ENCODE data around the gene B3GAT3. TPM values are rescaled to one million over a fixed set of nuclear protein-coding genes. Genes with fewer than 3 reads are reported as not detected.
"Not testable (repeated sequence)": the region's sequence is repeated elsewhere in the genome, so short reads cannot be mapped to it uniquely, and the experiment has no call there.

Gene B3GAT3
- total RNA-seq, 6 donors from 2014 or later: 21.3 to 43.9 (median 37.9) TPM

GRCh38 chr11:62656796-62657429 lies 35.1 kb upstream of the B3GAT3 start:
- H3K4me1 ChIP-seq: peaks cover 5 to 9% (median 7%) of the 10 kb centered on the region in 4 donors
- 51 to 55% methylated on average over 5 of the region's 5 CpGs for WGBS, 2 donors
- no peak overlapping the region for H3K4me3 ChIP-seq
- no peak overlapping the region for H3K27ac ChIP-seq
- no peaks in the 10 kb centered on the region for H3K27me3 ChIP-seq
- TF ChIP-seq POLR2A (IDR thresholded peaks at IDR 0.05) (no peak), EP300 (IDR thresholded peaks at IDR 0.05) (no peak), CTCF (IDR thresholded peaks at IDR 0.05) (no peak), POLR2AphosphoS5 (IDR thresholded peaks at IDR 0.05) (no peak)
- DNase-seq (no peak), ATAC-seq (ENCODE audit: low FRiP score in 2 of 2) (no peak)
- peaks cover 0 to 6% (median 2%) of the 10 kb centered on the region in 4 donors for H3K36me3 ChIP-seq
- H3K9me3 ChIP-seq: no peaks in the 10 kb centered on the region

GRCh38 chr11:62654297-62654696 lies 32.5 kb upstream of the B3GAT3 start:
- WGBS, 2 donors: 88 to 91% methylated on average over 11 of the region's 11 CpGs
- Histone ChIP-seq H3K4me1 (peaks cover 11 to 25% (median 15%) of the 10 kb centered on the region in 4 donors), H3K9me3 (no peaks in the 10 kb centered on the region), H3K4me3 (no peak overlapping the region), H3K36me3 (peaks cover 0 to 10% (median 6%) of the 10 kb centered on the region in 4 donors), H3K27me3 (no peaks in the 10 kb centered on the region), H3K27ac (no peak overlapping the region)
- ATAC-seq (ENCODE audit: low FRiP score in 2 of 2) (no peak), DNase-seq (no peak)
- TF ChIP-seq POLR2A (IDR thresholded peaks at IDR 0.05): no peak
- no peak for TF ChIP-seq POLR2AphosphoS5 (IDR thresholded peaks at IDR 0.05)
- TF ChIP-seq CTCF (IDR thresholded peaks at IDR 0.05): no peak
- no peak for TF ChIP-seq EP300 (IDR thresholded peaks at IDR 0.05)

- Histone ChIP-seq H3K36me3 (peaks cover 0 to 26% (median 21%) of the 10 kb centered on the region in 4 donors), H3K9me3 (no peaks in the 10 kb centered on the region), H3K4me3 (peak overlapping the region; percentile 79 to 97 (median 90)), H3K27me3 (no peaks in the 10 kb centered on the region), H3K27ac (peak overlapping the region; percentile 88 to 97 (median 95)), H3K4me1 (peaks cover 12 to 32% (median 17%) of the 10 kb centered on the region in 4 donors)
- DNase-seq: no peak
- no peak for TF ChIP-seq CTCF (IDR thresholded peaks at IDR 0.05)
- TF ChIP-seq POLR2A (IDR thresholded peaks at IDR 0.05): no peak
- TF ChIP-seq POLR2AphosphoS5 (IDR thresholded peaks at IDR 0.05): no peak
- no peak for TF ChIP-seq EP300 (IDR thresholded peaks at IDR 0.05)
- no peak for ATAC-seq (ENCODE audit: low FRiP score in 2 of 2)
- WGBS, 2 donors: 31 to 56% methylated on average over 10 to 16 of the region's 16 CpGs
Measured at GRCh38 chr11:62652161-62653006, 30.6 kb upstream of the B3GAT3 start.

- not testable (repeated sequence) for H3K4me3 ChIP-seq; ATAC-seq (ENCODE audit: low FRiP score in 2 of 2); H3K27me3 ChIP-seq; DNase-seq; H3K27ac ChIP-seq; H3K9me3 ChIP-seq
- H3K4me1 ChIP-seq: peaks cover 24 to 48% (median 28%) of the 10 kb centered on the region in 4 donors
- WGBS, 2 donors: 95 to 97% methylated on average over 12 of the region's 12 CpGs
- peaks cover 0 to 27% (median 21%) of the 10 kb centered on the region in 4 donors for H3K36me3 ChIP-seq
Measured at GRCh38 chr11:62650283-62650682, 28.5 kb upstream of the B3GAT3 start.

- no peak for TF ChIP-seq POLR2AphosphoS5 (IDR thresholded peaks at IDR 0.05)
- no peak for TF ChIP-seq EP300 (IDR thresholded peaks at IDR 0.05)
- TF ChIP-seq POLR2A (IDR thresholded peaks at IDR 0.05): no peak
- no peak for TF ChIP-seq CTCF (IDR thresholded peaks at IDR 0.05)
- Histone ChIP-seq H3K9me3 (no peaks in the 10 kb centered on the region), H3K4me1 (peaks cover 29 to 56% (median 34%) of the 10 kb centered on the region in 4 donors), H3K27me3 (no peaks in the 10 kb centered on the region), H3K36me3 (peaks cover 0 to 28% (median 21%) of the 10 kb centered on the region in 4 donors), H3K4me3 (no peak overlapping the region), H3K27ac (no peak overlapping the region)
- no peak for DNase-seq
- no peak for ATAC-seq (ENCODE audit: low FRiP score in 2 of 2)
- WGBS, 2 donors: 92 to 95% methylated on average over 9 to 10 of the region's 11 CpGs
Measured at GRCh38 chr11:62649486-62649885, 27.7 kb upstream of the B3GAT3 start.
